ENCODE data around the gene E4F1. TPM values are rescaled to one million over a fixed set of nuclear protein-coding genes. Genes with fewer than 3 reads are reported as not detected.

E4F1 gene
- total and polyA plus RNA-seq, 2 of the 13 experiments (the other 11 are each of a cell fraction or from before 2014, with no cell fraction given) = 13.8 to 19.5 TPM

- TF ChIP-seq, protein P1, sequence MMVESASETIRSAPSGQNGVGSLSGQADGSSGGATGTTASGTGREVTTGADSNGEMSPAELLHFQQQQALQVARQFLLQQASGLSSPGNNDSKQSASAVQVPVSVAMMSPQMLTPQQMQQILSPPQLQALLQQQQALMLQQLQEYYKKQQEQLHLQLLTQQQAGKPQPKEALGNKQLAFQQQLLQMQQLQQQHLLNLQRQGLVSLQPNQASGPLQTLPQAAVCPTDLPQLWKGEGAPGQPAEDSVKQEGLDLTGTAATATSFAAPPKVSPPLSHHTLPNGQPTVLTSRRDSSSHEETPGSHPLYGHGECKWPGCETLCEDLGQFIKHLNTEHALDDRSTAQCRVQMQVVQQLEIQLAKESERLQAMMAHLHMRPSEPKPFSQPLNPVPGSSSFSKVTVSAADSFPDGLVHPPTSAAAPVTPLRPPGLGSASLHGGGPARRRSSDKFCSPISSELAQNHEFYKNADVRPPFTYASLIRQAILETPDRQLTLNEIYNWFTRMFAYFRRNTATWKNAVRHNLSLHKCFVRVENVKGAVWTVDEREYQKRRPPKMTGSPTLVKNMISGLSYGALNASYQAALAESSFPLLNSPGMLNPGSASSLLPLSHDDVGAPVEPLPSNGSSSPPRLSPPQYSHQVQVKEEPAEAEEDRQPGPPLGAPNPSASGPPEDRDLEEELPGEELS (CRISPR knock-in tag; IDR thresholded peaks at IDR 0.05) = no peak
- TF ChIP-seq ZNF709 (CRISPR knock-in tag; IDR thresholded peaks at IDR 0.05) = no peak
- TF ChIP-seq TEF (CRISPR knock-in tag; IDR thresholded peaks at IDR 0.05) = no peak
- no peak for TF ChIP-seq ZNF510 (CRISPR knock-in tag; IDR thresholded peaks at IDR 0.05; ENCODE audit: low read depth)
- TF ChIP-seq, protein P2, sequence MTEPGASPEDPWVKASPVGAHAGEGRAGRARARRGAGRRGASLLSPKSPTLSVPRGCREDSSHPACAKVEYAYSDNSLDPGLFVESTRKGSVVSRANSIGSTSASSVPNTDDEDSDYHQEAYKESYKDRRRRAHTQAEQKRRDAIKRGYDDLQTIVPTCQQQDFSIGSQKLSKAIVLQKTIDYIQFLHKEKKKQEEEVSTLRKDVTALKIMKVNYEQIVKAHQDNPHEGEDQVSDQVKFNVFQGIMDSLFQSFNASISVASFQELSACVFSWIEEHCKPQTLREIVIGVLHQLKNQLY (CRISPR knock-in tag; IDR thresholded peaks at IDR 0.05) = no peak
- no peak for TF ChIP-seq RBAK (CRISPR knock-in tag; IDR thresholded peaks at IDR 0.05)
- no peak for TF ChIP-seq ZNF33B (CRISPR knock-in tag; IDR thresholded peaks at IDR 0.05)
- no peak for TF ChIP-seq ZNF460 (CRISPR knock-in tag; IDR thresholded peaks at IDR 0.05; ENCODE audit: borderline replicate concordance)
- no peak for TF ChIP-seq ZNF556 (CRISPR knock-in tag; IDR thresholded peaks at IDR 0.05; ENCODE audit: borderline replicate concordance)
- TF ChIP-seq ZNF331 (CRISPR knock-in tag; IDR thresholded peaks at IDR 0.05) = no peak
- TF ChIP-seq MYC (CRISPR knock-in tag; IDR thresholded peaks at IDR 0.05; ENCODE audit: borderline replicate concordance) = no peak
- TF ChIP-seq ZNF574 (CRISPR knock-in tag; IDR thresholded peaks at IDR 0.05) = no peak
These were observed 36.9 kb upstream of the E4F1 start (continued) for GRCh38 chr16:2186505-2186904.
